ENCODE measurements around the gene C1QTNF12. TPM values are rescaled to one million over a fixed set of nuclear protein-coding genes. Genes with fewer than 3 reads are reported as not detected.

The C1QTNF12 gene
- total RNA-seq, 2 experiments from 2014 or later, result 1.8 to 6.1 TPM

- no peak for DNase-seq (ENCODE audit: low spot score)
- Histone ChIP-seq H3K4me1 (ENCODE audit: insufficient read depth, low read length, poor library complexity, severe bottlenecking) (no peaks in the 10 kb centered on the region), H3K27ac (ENCODE audit: low read depth, low read length, poor library complexity, severe bottlenecking) (no peak overlapping the region), H3K4me3 (ENCODE audit: low read depth, low read length, poor library complexity, severe bottlenecking) (no peak overlapping the region), H3K9me3 (ENCODE audit: low read length) (no peaks in the 10 kb centered on the region), H3K4me2 (ENCODE audit: low read length) (no peak overlapping the region), H3K79me2 (ENCODE audit: insufficient read depth, low read depth, low read length) (no peaks in the 10 kb centered on the region), H3K36me3 (ENCODE audit: insufficient read depth, low read length) (peaks cover 45% of the 10 kb centered on the region), H4K20me1 (ENCODE audit: insufficient read depth, low read length) (no peaks in the 10 kb centered on the region), H3K9me2 (ENCODE audit: insufficient read depth, low read length) (no peaks in the 10 kb centered on the region), H2AFZ (ENCODE audit: low read length) (no peak overlapping the region)
- TF ChIP-seq EZH2phosphoT487 (IDR thresholded peaks at IDR 0.05; ENCODE audit: borderline replicate concordance, low read depth, low read length) (no peak), CTCF (conservative IDR thresholded peaks at IDR 0.05; ENCODE audit: low read length) (no peak)
- TSS peak; percentile 90 for BruUV-seq (replicated peaks)
- ChIA-PET POLR2A (no interaction called here), CTCF (ENCODE audit: unreplicated experiment) (no interaction called here)
- intact Hi-C loops (cut with micrococcal nuclease; ENCODE audit: unreplicated experiment), result no loop called here
Observed at GRCh38 chr1:1216770-1217620, 29.5 kb downstream of the C1QTNF12 start.

- no peak for TF ChIP-seq EZH2phosphoT487 (IDR thresholded peaks at IDR 0.05; ENCODE audit: borderline replicate concordance, low read depth, low read length)
- TF ChIP-seq CTCF (conservative IDR thresholded peaks at IDR 0.05; ENCODE audit: low read length), result no peak
- intact Hi-C loops (cut with micrococcal nuclease; ENCODE audit: unreplicated experiment), result no loop called here
- Histone ChIP-seq H3K4me1 (ENCODE audit: insufficient read depth, low read length, poor library complexity, severe bottlenecking) (no peaks in the 10 kb centered on the region), H3K9me2 (ENCODE audit: insufficient read depth, low read length) (no peaks in the 10 kb centered on the region), H4K20me1 (ENCODE audit: insufficient read depth, low read length) (no peaks in the 10 kb centered on the region), H2AFZ (ENCODE audit: low read length) (no peak overlapping the region), H3K36me3 (ENCODE audit: insufficient read depth, low read length) (peaks cover 37% of the 10 kb centered on the region), H3K9me3 (ENCODE audit: low read length) (no peaks in the 10 kb centered on the region), H3K27ac (ENCODE audit: low read depth, low read length, poor library complexity, severe bottlenecking) (no peak overlapping the region), H3K4me3 (ENCODE audit: low read depth, low read length, poor library complexity, severe bottlenecking) (no peak overlapping the region), H3K4me2 (ENCODE audit: low read length) (no peak overlapping the region), H3K79me2 (ENCODE audit: insufficient read depth, low read depth, low read length) (no peaks in the 10 kb centered on the region)
- POLR2A ChIA-PET, result no interaction called here
- DNase-seq (ENCODE audit: low spot score), result no peak
- CTCF ChIA-PET (ENCODE audit: unreplicated experiment), result no interaction called here
- no TSS peak for BruUV-seq (replicated peaks)
Observed at GRCh38 chr1:1215881-1216605, 30.5 kb downstream of the C1QTNF12 start.

Data from OCI-LY7 (cell line).